Measurements from ENCODE around the gene APOA4.

Gene APOA4

GRCh38 chr11:116776522-116776984 lies 46.6 kb downstream of the APOA4 start:
- DNase-seq (ENCODE audit: low spot score), result no peak

GRCh38 chr11:116775975-116776374 lies 47.1 kb downstream of the APOA4 start:
- DNase-seq (ENCODE audit: low spot score), result no peak

- DNase-seq (ENCODE audit: low spot score), result no peak
Measured at GRCh38 chr11:116774661-116775060, 48.4 kb downstream of the APOA4 start.

- peak; percentile 57 for DNase-seq (ENCODE audit: low spot score)
Measured at GRCh38 chr11:116773203-116774097, 49.7 kb downstream of the APOA4 start.

GRCh38 chr11:116772443-116773202 lies 50.5 kb downstream of the APOA4 start, which contains the start of gene BUD13:
Gene BUD13 (minus strand): TSS chr11:116772987. CDS start chr11:116772964, 23 bp downstream.
- DNase-seq (ENCODE audit: low spot score), result peak; percentile 77

GRCh38 chr11:116771935-116772334 lies 51.2 kb downstream of the APOA4 start:
- no peak for DNase-seq (ENCODE audit: low spot score)
